SK-N-SH (cell line): ENCODE data around the gene F11.

Source experiments
- EP300 ChIP-seq, 2 experiments: IDR thresholded peaks; 2 replicates each; pipeline versions ENCODE4 v1.4.0 to v1.6.1; 2012; ENCODE audit warnings: borderline replicate concordance in 1 of 2, low read depth in 1 of 2, low read length in 1 of 2
- FOSL2 ChIP-seq: IDR thresholded peaks from 2 replicates; pipeline ENCODE4 v1.4.0; 2012; ENCODE audit warnings: low read depth, mild to moderate bottlenecking, moderate library complexity, borderline replicate concordance
- GABPA ChIP-seq: IDR thresholded peaks from 2 replicates; pipeline ENCODE4 v1.4.0; 2012; ENCODE audit warnings: low read depth, mild to moderate bottlenecking
- NRF1 ChIP-seq: IDR thresholded peaks from 2 replicates; pipeline ENCODE4 v1.6.1; 2012; ENCODE audit warnings: low read depth, mild to moderate bottlenecking, low read length
- RAD21 ChIP-seq: IDR thresholded peaks from 2 replicates; pipeline ENCODE4 v1.6.1; 2012; ENCODE audit warnings: mild to moderate bottlenecking, low read length
- RFX5 ChIP-seq: IDR thresholded peaks from 2 replicates; pipeline ENCODE4 v1.6.1; 2012; ENCODE audit warnings: mild to moderate bottlenecking, improper control_type of control experiment, low read length
- TAF1 ChIP-seq: IDR thresholded peaks from 2 replicates; pipeline ENCODE4 v1.6.1; 2012; ENCODE audit warnings: low read depth, mild to moderate bottlenecking, low read length, moderate library complexity, borderline replicate concordance
- TF ChIP-seq, protein P1 (sequence below): fragments of 200-600 bp; sonication (generic); IDR thresholded peaks from 2 replicates; pipeline ENCODE4 v1.6.1; 2017; ENCODE audit warnings: antibody characterized with exemption, mild to moderate bottlenecking, moderate library complexity
- TF ChIP-seq, protein P2 (sequence below): IDR thresholded peaks from 2 replicates; pipeline ENCODE4 v1.6.1; 2012; ENCODE audit warnings: mild to moderate bottlenecking, low read depth, low read length, moderate library complexity
- TF ChIP-seq, protein P3 (sequence below): IDR thresholded peaks from 2 replicates; pipeline ENCODE4 v1.4.0; 2012; ENCODE audit warnings: low read depth

DNA sequence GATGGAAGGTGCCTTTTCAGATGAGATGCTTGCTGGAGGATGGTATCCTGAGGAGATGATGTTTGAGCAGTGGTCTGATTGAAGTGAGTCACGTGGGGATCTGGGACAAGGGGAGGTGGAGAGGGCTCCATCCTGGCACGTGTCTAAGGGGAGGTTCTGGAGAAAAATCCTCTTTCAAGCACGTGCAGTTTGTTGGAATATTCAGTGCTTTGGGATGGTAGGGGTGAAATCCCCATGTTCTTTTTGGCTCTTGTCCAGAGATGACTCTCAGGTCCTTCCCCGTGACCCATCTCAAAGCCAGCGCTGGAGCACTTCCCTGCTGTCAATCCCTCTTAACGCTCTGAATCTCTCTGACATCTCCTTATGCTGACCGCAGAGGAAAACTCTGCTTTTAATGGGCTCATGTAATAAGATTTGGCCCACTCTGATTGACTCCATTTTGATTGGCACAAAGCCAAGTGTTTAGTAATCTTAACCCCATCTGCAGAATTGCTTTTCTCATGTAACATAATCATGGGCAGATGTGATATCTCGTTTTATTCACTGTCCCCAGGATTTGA lies 49.4 kb upstream of the F11 start:
- TF ChIP-seq GABPA (no peak), RAD21 (no peak), EP300 (IDR thresholded peaks at IDR 0.05; ENCODE audit: borderline replicate concordance in 1 of 2, low read depth in 1 of 2, low read length in 1 of 2) (peak in 1 of 2 experiments; percentile 78; a peak in 1 of 4 replicates), NRF1 (no peak), FOSL2 (no peak), RFX5 (no peak), TAF1 (no peak)
- TF ChIP-seq, protein P1, sequence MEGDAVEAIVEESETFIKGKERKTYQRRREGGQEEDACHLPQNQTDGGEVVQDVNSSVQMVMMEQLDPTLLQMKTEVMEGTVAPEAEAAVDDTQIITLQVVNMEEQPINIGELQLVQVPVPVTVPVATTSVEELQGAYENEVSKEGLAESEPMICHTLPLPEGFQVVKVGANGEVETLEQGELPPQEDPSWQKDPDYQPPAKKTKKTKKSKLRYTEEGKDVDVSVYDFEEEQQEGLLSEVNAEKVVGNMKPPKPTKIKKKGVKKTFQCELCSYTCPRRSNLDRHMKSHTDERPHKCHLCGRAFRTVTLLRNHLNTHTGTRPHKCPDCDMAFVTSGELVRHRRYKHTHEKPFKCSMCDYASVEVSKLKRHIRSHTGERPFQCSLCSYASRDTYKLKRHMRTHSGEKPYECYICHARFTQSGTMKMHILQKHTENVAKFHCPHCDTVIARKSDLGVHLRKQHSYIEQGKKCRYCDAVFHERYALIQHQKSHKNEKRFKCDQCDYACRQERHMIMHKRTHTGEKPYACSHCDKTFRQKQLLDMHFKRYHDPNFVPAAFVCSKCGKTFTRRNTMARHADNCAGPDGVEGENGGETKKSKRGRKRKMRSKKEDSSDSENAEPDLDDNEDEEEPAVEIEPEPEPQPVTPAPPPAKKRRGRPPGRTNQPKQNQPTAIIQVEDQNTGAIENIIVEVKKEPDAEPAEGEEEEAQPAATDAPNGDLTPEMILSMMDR, result no peak
- TF ChIP-seq, protein P2, sequence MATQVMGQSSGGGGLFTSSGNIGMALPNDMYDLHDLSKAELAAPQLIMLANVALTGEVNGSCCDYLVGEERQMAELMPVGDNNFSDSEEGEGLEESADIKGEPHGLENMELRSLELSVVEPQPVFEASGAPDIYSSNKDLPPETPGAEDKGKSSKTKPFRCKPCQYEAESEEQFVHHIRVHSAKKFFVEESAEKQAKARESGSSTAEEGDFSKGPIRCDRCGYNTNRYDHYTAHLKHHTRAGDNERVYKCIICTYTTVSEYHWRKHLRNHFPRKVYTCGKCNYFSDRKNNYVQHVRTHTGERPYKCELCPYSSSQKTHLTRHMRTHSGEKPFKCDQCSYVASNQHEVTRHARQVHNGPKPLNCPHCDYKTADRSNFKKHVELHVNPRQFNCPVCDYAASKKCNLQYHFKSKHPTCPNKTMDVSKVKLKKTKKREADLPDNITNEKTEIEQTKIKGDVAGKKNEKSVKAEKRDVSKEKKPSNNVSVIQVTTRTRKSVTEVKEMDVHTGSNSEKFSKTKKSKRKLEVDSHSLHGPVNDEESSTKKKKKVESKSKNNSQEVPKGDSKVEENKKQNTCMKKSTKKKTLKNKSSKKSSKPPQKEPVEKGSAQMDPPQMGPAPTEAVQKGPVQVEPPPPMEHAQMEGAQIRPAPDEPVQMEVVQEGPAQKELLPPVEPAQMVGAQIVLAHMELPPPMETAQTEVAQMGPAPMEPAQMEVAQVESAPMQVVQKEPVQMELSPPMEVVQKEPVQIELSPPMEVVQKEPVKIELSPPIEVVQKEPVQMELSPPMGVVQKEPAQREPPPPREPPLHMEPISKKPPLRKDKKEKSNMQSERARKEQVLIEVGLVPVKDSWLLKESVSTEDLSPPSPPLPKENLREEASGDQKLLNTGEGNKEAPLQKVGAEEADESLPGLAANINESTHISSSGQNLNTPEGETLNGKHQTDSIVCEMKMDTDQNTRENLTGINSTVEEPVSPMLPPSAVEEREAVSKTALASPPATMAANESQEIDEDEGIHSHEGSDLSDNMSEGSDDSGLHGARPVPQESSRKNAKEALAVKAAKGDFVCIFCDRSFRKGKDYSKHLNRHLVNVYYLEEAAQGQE, result no peak
- TF ChIP-seq, protein P3, sequence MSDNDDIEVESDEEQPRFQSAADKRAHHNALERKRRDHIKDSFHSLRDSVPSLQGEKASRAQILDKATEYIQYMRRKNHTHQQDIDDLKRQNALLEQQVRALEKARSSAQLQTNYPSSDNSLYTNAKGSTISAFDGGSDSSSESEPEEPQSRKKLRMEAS, result no peak
